ENCODE results near the gene ELOVL5. TPM values are rescaled to one million over a fixed set of nuclear protein-coding genes. Genes with fewer than 3 reads are reported as not detected.
A peak's percentile ranks its signal among the peaks of the same experiment; 100 is the strongest.
"Not testable (repeated sequence)": the region's sequence is repeated elsewhere in the genome, so short reads cannot be mapped to it uniquely, and the experiment has no call there.

Gene ELOVL5
- total and polyA plus RNA-seq, 2 donors = 62.8 to 75.6 TPM

GRCh38 chr6:53309059-53309900 lies 39.5 kb downstream of the ELOVL5 start:
- Histone ChIP-seq H3K4me3 (ENCODE audit: low read length in 2 of 2) (peak overlapping the region; percentile 39 to 45), H3K27ac (ENCODE audit: low read depth in 1 of 2, low read length in 1 of 2) (peak overlapping the region; percentile 66 to 94), H3K4me1 (ENCODE audit: control insufficient read depth in 2 of 2, insufficient read depth in 2 of 2, low read length in 2 of 2) (peaks cover 45 to 66% of the 10 kb centered on the region in 2 donors), H3K9me3 (ENCODE audit: control insufficient read depth in 2 of 2, insufficient read depth in 1 of 2, low read length in 1 of 2) (no peaks in the 10 kb centered on the region), H3K27me3 (ENCODE audit: control insufficient read depth in 2 of 2, insufficient read depth in 1 of 2, low read length in 1 of 2) (no peaks in the 10 kb centered on the region), H3K36me3 (ENCODE audit: control insufficient read depth in 2 of 2, insufficient read depth in 2 of 2, low read length in 1 of 2) (no peaks in the 10 kb centered on the region)
- DNase-seq (ENCODE audit: low read depth in 6 of 9, low spot score in 9 of 9) = peak in 4 of 9 donors; percentile 68 to 88 (median 72)
- 9% methylated on average over 7 of the region's 7 CpGs for WGBS

- Histone ChIP-seq H3K36me3 (ENCODE audit: control insufficient read depth in 2 of 2, insufficient read depth in 2 of 2, low read length in 1 of 2) (no peaks in the 10 kb centered on the region), H3K4me1 (ENCODE audit: control insufficient read depth in 2 of 2, insufficient read depth in 2 of 2, low read length in 2 of 2) (peaks cover 50 to 71% of the 10 kb centered on the region in 2 donors), H3K27me3 (ENCODE audit: control insufficient read depth in 2 of 2, insufficient read depth in 1 of 2, low read length in 1 of 2) (no peaks in the 10 kb centered on the region), H3K4me3 (ENCODE audit: low read length in 2 of 2) (no peak overlapping the region), H3K27ac (ENCODE audit: low read depth in 1 of 2, low read length in 1 of 2) (peak overlapping the region; percentile 25 to 56), H3K9me3 (ENCODE audit: control insufficient read depth in 2 of 2, insufficient read depth in 1 of 2, low read length in 1 of 2) (no peaks in the 10 kb centered on the region)
- DNase-seq (ENCODE audit: low read depth in 6 of 9, low spot score in 9 of 9) = no peak
- WGBS = 77% methylated on average over 1 of the region's 1 CpG
These were observed 41.9 kb downstream of the ELOVL5 start for GRCh38 chr6:53306819-53307347.

GRCh38 chr6:53306217-53306616 lies 42.5 kb downstream of the ELOVL5 start:
- not testable (repeated sequence) for H3K36me3 ChIP-seq (ENCODE audit: control insufficient read depth in 2 of 2, insufficient read depth in 2 of 2, low read length in 1 of 2); DNase-seq (ENCODE audit: low read depth in 6 of 9, low spot score in 9 of 9); H3K4me3 ChIP-seq (ENCODE audit: low read length in 2 of 2); H3K9me3 ChIP-seq (ENCODE audit: control insufficient read depth in 2 of 2, insufficient read depth in 1 of 2, low read length in 1 of 2); H3K27me3 ChIP-seq (ENCODE audit: control insufficient read depth in 2 of 2, insufficient read depth in 1 of 2, low read length in 1 of 2)
- Histone ChIP-seq H3K27ac (ENCODE audit: low read depth in 1 of 2, low read length in 1 of 2) (peak overlapping the region in 1 of 2 donors; percentile 56), H3K4me1 (ENCODE audit: control insufficient read depth in 2 of 2, insufficient read depth in 2 of 2, low read length in 2 of 2) (peaks cover 51 to 74% of the 10 kb centered on the region in 2 donors)
- WGBS = 71% methylated on average over 1 of the region's 1 CpG

- 96% methylated on average over 37 of the region's 37 CpGs for WGBS
- not testable (repeated sequence) for H3K9me3 ChIP-seq (ENCODE audit: control insufficient read depth in 2 of 2, insufficient read depth in 1 of 2, low read length in 1 of 2); H3K27me3 ChIP-seq (ENCODE audit: control insufficient read depth in 2 of 2, insufficient read depth in 1 of 2, low read length in 1 of 2); H3K27ac ChIP-seq (ENCODE audit: low read depth in 1 of 2, low read length in 1 of 2); H3K4me3 ChIP-seq (ENCODE audit: low read length in 2 of 2); DNase-seq (ENCODE audit: low read depth in 6 of 9, low spot score in 9 of 9); H3K36me3 ChIP-seq (ENCODE audit: control insufficient read depth in 2 of 2, insufficient read depth in 2 of 2, low read length in 1 of 2)
- peaks cover 54 to 74% of the 10 kb centered on the region in 2 donors for H3K4me1 ChIP-seq (ENCODE audit: control insufficient read depth in 2 of 2, insufficient read depth in 2 of 2, low read length in 2 of 2)
These were observed 43.2 kb downstream of the ELOVL5 start for GRCh38 chr6:53305506-53306005.

- not testable (repeated sequence) for DNase-seq (ENCODE audit: low read depth in 6 of 9, low spot score in 9 of 9); H3K4me3 ChIP-seq (ENCODE audit: low read length in 2 of 2); H3K27ac ChIP-seq (ENCODE audit: low read depth in 1 of 2, low read length in 1 of 2); H3K9me3 ChIP-seq (ENCODE audit: control insufficient read depth in 2 of 2, insufficient read depth in 1 of 2, low read length in 1 of 2); H3K27me3 ChIP-seq (ENCODE audit: control insufficient read depth in 2 of 2, insufficient read depth in 1 of 2, low read length in 1 of 2); H3K36me3 ChIP-seq (ENCODE audit: control insufficient read depth in 2 of 2, insufficient read depth in 2 of 2, low read length in 1 of 2)
- peaks cover 59 to 74% of the 10 kb centered on the region in 2 donors for H3K4me1 ChIP-seq (ENCODE audit: control insufficient read depth in 2 of 2, insufficient read depth in 2 of 2, low read length in 2 of 2)
- WGBS = 94% methylated on average over 23 of the region's 32 CpGs
These were observed 43.8 kb downstream of the ELOVL5 start for GRCh38 chr6:53304953-53305352.

GRCh38 chr6:53302678-53303360 lies 45.9 kb downstream of the ELOVL5 start:
- no peaks in the 10 kb centered on the region for H3K36me3 ChIP-seq (ENCODE audit: control insufficient read depth in 2 of 2, insufficient read depth in 2 of 2, low read length in 1 of 2)
- H3K9me3 ChIP-seq (ENCODE audit: control insufficient read depth in 2 of 2, insufficient read depth in 1 of 2, low read length in 1 of 2) = no peaks in the 10 kb centered on the region
- peaks cover 55 to 67% of the 10 kb centered on the region in 2 donors for H3K4me1 ChIP-seq (ENCODE audit: control insufficient read depth in 2 of 2, insufficient read depth in 2 of 2, low read length in 2 of 2)
- 3% methylated on average over 6 of the region's 6 CpGs for WGBS
- H3K4me3 ChIP-seq (ENCODE audit: low read length in 2 of 2) = peak overlapping the region; percentile 6 to 33
- peak in 4 of 9 donors; percentile 70 to 91 (median 73) for DNase-seq (ENCODE audit: low read depth in 6 of 9, low spot score in 9 of 9)
- H3K27me3 ChIP-seq (ENCODE audit: control insufficient read depth in 2 of 2, insufficient read depth in 1 of 2, low read length in 1 of 2) = no peaks in the 10 kb centered on the region
- H3K27ac ChIP-seq (ENCODE audit: low read depth in 1 of 2, low read length in 1 of 2) = peak overlapping the region; percentile 74 to 87

- peaks cover 50 to 64% of the 10 kb centered on the region in 2 donors for H3K4me1 ChIP-seq (ENCODE audit: control insufficient read depth in 2 of 2, insufficient read depth in 2 of 2, low read length in 2 of 2)
- H3K27ac ChIP-seq (ENCODE audit: low read depth in 1 of 2, low read length in 1 of 2) = peak overlapping the region; percentile 83 to 87
- H3K27me3 ChIP-seq (ENCODE audit: control insufficient read depth in 2 of 2, insufficient read depth in 1 of 2, low read length in 1 of 2) = no peaks in the 10 kb centered on the region
- 46% methylated on average over 7 of the region's 7 CpGs for WGBS
- H3K4me3 ChIP-seq (ENCODE audit: low read length in 2 of 2) = no peak overlapping the region
- H3K36me3 ChIP-seq (ENCODE audit: control insufficient read depth in 2 of 2, insufficient read depth in 2 of 2, low read length in 1 of 2) = no peaks in the 10 kb centered on the region
- no peaks in the 10 kb centered on the region for H3K9me3 ChIP-seq (ENCODE audit: control insufficient read depth in 2 of 2, insufficient read depth in 1 of 2, low read length in 1 of 2)
- no peak for DNase-seq (ENCODE audit: low read depth in 6 of 9, low spot score in 9 of 9)
These were observed 46.8 kb downstream of the ELOVL5 start for GRCh38 chr6:53301801-53302537.

GRCh38 chr6:53300656-53301551 lies 47.8 kb downstream of the ELOVL5 start:
- Histone ChIP-seq H3K4me1 (ENCODE audit: control insufficient read depth in 2 of 2, insufficient read depth in 2 of 2, low read length in 2 of 2) (peaks cover 49 to 65% of the 10 kb centered on the region in 2 donors), H3K4me3 (ENCODE audit: low read length in 2 of 2) (peak overlapping the region in 1 of 2 donors; percentile 5), H3K9me3 (ENCODE audit: control insufficient read depth in 2 of 2, insufficient read depth in 1 of 2, low read length in 1 of 2) (no peaks in the 10 kb centered on the region), H3K27me3 (ENCODE audit: control insufficient read depth in 2 of 2, insufficient read depth in 1 of 2, low read length in 1 of 2) (no peaks in the 10 kb centered on the region), H3K27ac (ENCODE audit: low read depth in 1 of 2, low read length in 1 of 2) (peak overlapping the region; percentile 64 to 87), H3K36me3 (ENCODE audit: control insufficient read depth in 2 of 2, insufficient read depth in 2 of 2, low read length in 1 of 2) (no peaks in the 10 kb centered on the region)
- peak in 1 of 9 donors; percentile 66 for DNase-seq (ENCODE audit: low read depth in 6 of 9, low spot score in 9 of 9)
- 27% methylated on average over 9 of the region's 9 CpGs for WGBS
